SU-DHL-6 (cell line): ENCODE measurements around the gene CERS6.

Experiments used
- EZH2phosphoT487 ChIP-seq: fragments of 200-600 bp; sonication (generic), shearing (Covaris generic); conservative IDR thresholded peaks from 2 replicates; pipeline ENCODE4 v1.6.1; 2018; ENCODE audit warnings: mild to moderate bottlenecking, antibody characterized with exemption, low read length, moderate library complexity, mixed read lengths
- TF ChIP-seq, protein P1 (sequence below): fragments of 200-600 bp; sonication (generic); IDR thresholded peaks from one replicate; pipeline ENCODE4 v1.5.1; 2017; ENCODE audit warnings: antibody characterized with exemption, mild to moderate bottlenecking, low read length, moderate library complexity; ENCODE audit not compliant: insufficient read depth, poor library complexity, severe bottlenecking

DNA sequence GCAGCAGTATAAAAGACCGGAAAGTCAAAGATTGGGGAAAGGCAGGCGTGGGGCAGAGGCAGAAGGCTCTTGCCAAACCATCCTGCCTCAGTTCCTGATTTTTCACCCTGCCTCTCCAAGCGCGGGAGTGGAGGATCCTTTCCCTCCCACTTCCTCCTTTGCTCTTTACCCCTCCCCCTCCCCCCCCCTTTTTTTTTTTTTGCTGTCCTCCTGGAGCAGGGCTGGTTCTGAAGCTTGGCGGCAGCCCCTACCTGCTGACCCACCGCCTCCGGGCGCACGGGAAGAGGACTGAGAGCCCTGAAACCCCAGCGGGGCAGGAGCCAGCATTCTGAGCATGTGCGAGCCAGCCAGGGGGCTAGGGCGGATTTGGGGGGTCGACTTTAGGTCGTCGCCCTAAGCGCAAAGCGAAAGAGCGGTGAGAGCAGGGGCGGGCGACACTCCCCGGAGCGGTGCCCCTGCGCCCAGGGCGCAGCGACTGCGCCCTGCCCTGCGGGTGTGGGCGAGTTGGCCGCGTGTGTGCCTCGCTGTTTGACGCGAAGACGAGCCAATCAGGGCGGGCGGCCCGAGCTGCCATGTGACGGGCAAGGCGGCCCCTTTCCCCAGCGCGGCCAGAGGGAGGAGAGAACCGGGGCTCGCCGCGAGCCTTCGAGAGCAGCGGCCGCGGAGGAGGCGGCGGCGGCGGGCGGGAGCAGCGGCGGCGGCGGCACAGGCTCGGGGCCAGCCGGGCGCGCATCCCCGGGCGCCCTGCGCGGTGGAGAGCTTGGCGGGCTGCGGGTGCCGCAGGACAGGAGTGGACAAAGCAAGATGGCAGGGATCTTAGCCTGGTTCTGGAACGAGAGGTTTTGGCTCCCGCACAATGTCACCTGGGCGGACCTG is at the start of gene CERS6:
- TF ChIP-seq, protein P1, sequence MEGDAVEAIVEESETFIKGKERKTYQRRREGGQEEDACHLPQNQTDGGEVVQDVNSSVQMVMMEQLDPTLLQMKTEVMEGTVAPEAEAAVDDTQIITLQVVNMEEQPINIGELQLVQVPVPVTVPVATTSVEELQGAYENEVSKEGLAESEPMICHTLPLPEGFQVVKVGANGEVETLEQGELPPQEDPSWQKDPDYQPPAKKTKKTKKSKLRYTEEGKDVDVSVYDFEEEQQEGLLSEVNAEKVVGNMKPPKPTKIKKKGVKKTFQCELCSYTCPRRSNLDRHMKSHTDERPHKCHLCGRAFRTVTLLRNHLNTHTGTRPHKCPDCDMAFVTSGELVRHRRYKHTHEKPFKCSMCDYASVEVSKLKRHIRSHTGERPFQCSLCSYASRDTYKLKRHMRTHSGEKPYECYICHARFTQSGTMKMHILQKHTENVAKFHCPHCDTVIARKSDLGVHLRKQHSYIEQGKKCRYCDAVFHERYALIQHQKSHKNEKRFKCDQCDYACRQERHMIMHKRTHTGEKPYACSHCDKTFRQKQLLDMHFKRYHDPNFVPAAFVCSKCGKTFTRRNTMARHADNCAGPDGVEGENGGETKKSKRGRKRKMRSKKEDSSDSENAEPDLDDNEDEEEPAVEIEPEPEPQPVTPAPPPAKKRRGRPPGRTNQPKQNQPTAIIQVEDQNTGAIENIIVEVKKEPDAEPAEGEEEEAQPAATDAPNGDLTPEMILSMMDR: no peak
- no peak for TF ChIP-seq EZH2phosphoT487
